Trophoblast cell (in vitro differentiated cells and primary cell): Measurements from ENCODE around the gene CCDC38.

Source experiments
- DNase-seq, 2 donors: peaks; one replicate each; pipeline ENCODE4 v3.0.0-alpha.2; 2016
- H2AFZ ChIP-seq: 2 replicates; pipeline ENCODE4 v1.6.1; 2013; ENCODE audit warnings: low read length, moderate library complexity, mild to moderate bottlenecking; ENCODE audit not compliant: insufficient read depth, poor library complexity
- H2AK5ac ChIP-seq: 2 replicates; pipeline ENCODE4 v1.6.1; 2013; ENCODE audit warnings: mild to moderate bottlenecking, low read length
- H2BK120ac ChIP-seq: 2 replicates; pipeline ENCODE4 v1.6.1; 2013; ENCODE audit warnings: low read length, mild to moderate bottlenecking, moderate library complexity; ENCODE audit not compliant: insufficient read depth, poor library complexity
- H2BK12ac ChIP-seq: 2 replicates; pipeline ENCODE4 v1.6.1; 2013; ENCODE audit warnings: mild to moderate bottlenecking, low read length, moderate library complexity
- H2BK5ac ChIP-seq: 2 replicates; pipeline ENCODE4 v1.6.1; 2013; ENCODE audit warnings: low read length, low read depth, moderate library complexity, mild to moderate bottlenecking; ENCODE audit not compliant: poor library complexity
- H3K14ac ChIP-seq: 2 replicates; pipeline ENCODE4 v1.6.1; 2013; ENCODE audit warnings: mild to moderate bottlenecking, low read length
- H3K18ac ChIP-seq: 2 replicates; pipeline ENCODE4 v1.6.1; 2013; ENCODE audit warnings: mild to moderate bottlenecking, low read length
- H3K23ac ChIP-seq: 2 replicates; pipeline ENCODE4 v1.6.1; 2013; ENCODE audit warnings: low read length
- H3K27ac ChIP-seq: 2 replicates; pipeline ENCODE4 v1.5.1; 2013; ENCODE audit warnings: low read depth, mild to moderate bottlenecking, inconsistent platforms, low read length, moderate library complexity
- H3K27me3 ChIP-seq: 2 replicates; pipeline ENCODE4 v1.6.1; 2013; ENCODE audit warnings: inconsistent platforms, mild to moderate bottlenecking, low read length, moderate library complexity; ENCODE audit not compliant: insufficient read depth
- H3K36me3 ChIP-seq, 2 experiments: 1 replicate in 1 of 2; 2 replicates in 1 of 2; pipeline ENCODE4 v1.6.1; 2013; ENCODE audit warnings: low read length in 2 of 2, mild to moderate bottlenecking in 2 of 2, moderate library complexity in 1 of 2; ENCODE audit not compliant: insufficient read depth in 2 of 2, control insufficient read depth in 1 of 2
- H3K4ac ChIP-seq: 2 replicates; pipeline ENCODE4 v1.6.1; 2013; ENCODE audit warnings: low read depth, mild to moderate bottlenecking, low read length, moderate library complexity
- H3K4me1 ChIP-seq, 2 experiments: 1 replicate in 1 of 2; 2 replicates in 1 of 2; pipeline ENCODE4 v1.6.1; 2013; ENCODE audit warnings: low read length in 2 of 2, mild to moderate bottlenecking in 2 of 2, moderate library complexity in 1 of 2; ENCODE audit not compliant: insufficient read depth in 2 of 2, control insufficient read depth in 1 of 2
- H3K4me2 ChIP-seq: 2 replicates; pipeline ENCODE4 v1.6.1; 2013; ENCODE audit warnings: inconsistent platforms, mild to moderate bottlenecking, low read length, moderate library complexity
- H3K4me3 ChIP-seq: 2 replicates; pipeline ENCODE4 v1.5.1; 2013; ENCODE audit warnings: mild to moderate bottlenecking, low read depth, low read length, inconsistent platforms
- H3K79me1 ChIP-seq: one replicate; pipeline ENCODE4 v1.6.1; 2013; ENCODE audit warnings: low read length
- H3K79me2 ChIP-seq: 2 replicates; pipeline ENCODE4 v1.6.1; 2013; ENCODE audit warnings: low read length, mild to moderate bottlenecking; ENCODE audit not compliant: control insufficient read depth, insufficient read depth, poor library complexity
- H3K9ac ChIP-seq: 2 replicates; pipeline ENCODE4 v1.6.1; 2013; ENCODE audit warnings: mild to moderate bottlenecking, low read length
- H3K9me3 ChIP-seq: 2 replicates; pipeline ENCODE4 v1.6.1; 2013; ENCODE audit warnings: low read depth, mild to moderate bottlenecking, control low read depth, inconsistent platforms, low read length; ENCODE audit not compliant: insufficient read depth
- H4K12ac ChIP-seq: 2 replicates; pipeline ENCODE4 v1.6.1; 2013; ENCODE audit warnings: low read depth, mild to moderate bottlenecking, low read length, moderate library complexity
- H4K8ac ChIP-seq: 2 replicates; pipeline ENCODE4 v1.6.1; 2013; ENCODE audit warnings: low read depth, mild to moderate bottlenecking, low read length, moderate library complexity
- H4K91ac ChIP-seq: one replicate; pipeline ENCODE4 v1.6.1; 2013; ENCODE audit warnings: low read depth, mild to moderate bottlenecking, low read length, moderate library complexity
- WGBS: extraction: QIAGEN DNeasy Blood & Tissue Kit; methylation state at CpG from one replicate; pipeline ENCODE4 v1.1.7; 2013; ENCODE audit warnings: missing lambda C conversion rate; ENCODE audit not compliant: insufficient read length, insufficient coverage; ENCODE audit errors: extremely low coverage; 5-methylcytosine and 5-hydroxymethylcytosine counted together

CCDC38 gene

GRCh38 chr12:95887311-95887710, 55.1 kb downstream of the CCDC38 start:
- H2BK12ac ChIP-seq, result no peak overlapping the region
- no peak overlapping the region for H3K4ac ChIP-seq
- no peak overlapping the region for H3K9ac ChIP-seq
- no peak overlapping the region for H2BK5ac ChIP-seq
- H3K23ac ChIP-seq, result no peak overlapping the region
- no peaks in the 10 kb centered on the region for H3K36me3 ChIP-seq
- no peak overlapping the region for H3K14ac ChIP-seq
- no peak overlapping the region for H3K4me3 ChIP-seq
- H3K4me1 ChIP-seq, result no peaks in the 10 kb centered on the region
- H3K18ac ChIP-seq, result no peak overlapping the region
- no CpG with 5 or more reads among the region's 5 CpGs for WGBS
- no peak overlapping the region for H2BK120ac ChIP-seq
- no peak overlapping the region for H2AK5ac ChIP-seq
- no peak overlapping the region for H3K27ac ChIP-seq
- H3K4me2 ChIP-seq, result no peak overlapping the region
- no peak overlapping the region for H4K12ac ChIP-seq
- no peaks in the 10 kb centered on the region for H3K9me3 ChIP-seq
- H3K79me2 ChIP-seq, result no peaks in the 10 kb centered on the region
- H4K91ac ChIP-seq, result no peak overlapping the region
- no peaks in the 10 kb centered on the region for H3K27me3 ChIP-seq
- H4K8ac ChIP-seq, result no peak overlapping the region
- no peaks in the 10 kb centered on the region for H3K79me1 ChIP-seq
- no peak overlapping the region for H2AFZ ChIP-seq
- no peak for DNase-seq

GRCh38 chr12:95884998-95885397, 57.4 kb downstream of the CCDC38 start:
- Histone ChIP-seq H2AK5ac (no peak overlapping the region), H3K36me3 (no peaks in the 10 kb centered on the region), H4K8ac (no peak overlapping the region), H3K27ac (no peak overlapping the region), H3K4me2 (no peak overlapping the region), H2AFZ (no peak overlapping the region), H3K27me3 (no peaks in the 10 kb centered on the region), H3K79me2 (no peaks in the 10 kb centered on the region), H3K9ac (no peak overlapping the region), H3K14ac (no peak overlapping the region), H4K91ac (no peak overlapping the region), H4K12ac (no peak overlapping the region), H3K4ac (no peak overlapping the region), H2BK5ac (no peak overlapping the region), H3K23ac (no peak overlapping the region), H3K18ac (no peak overlapping the region), H3K4me1 (no peaks in the 10 kb centered on the region), H2BK120ac (no peak overlapping the region), H3K9me3 (no peaks in the 10 kb centered on the region), H3K4me3 (no peak overlapping the region), H2BK12ac (no peak overlapping the region), H3K79me1 (no peaks in the 10 kb centered on the region)
- no CpG with 5 or more reads among the region's 3 CpGs for WGBS
- peak; percentile 75 to 84 for DNase-seq

DNA sequence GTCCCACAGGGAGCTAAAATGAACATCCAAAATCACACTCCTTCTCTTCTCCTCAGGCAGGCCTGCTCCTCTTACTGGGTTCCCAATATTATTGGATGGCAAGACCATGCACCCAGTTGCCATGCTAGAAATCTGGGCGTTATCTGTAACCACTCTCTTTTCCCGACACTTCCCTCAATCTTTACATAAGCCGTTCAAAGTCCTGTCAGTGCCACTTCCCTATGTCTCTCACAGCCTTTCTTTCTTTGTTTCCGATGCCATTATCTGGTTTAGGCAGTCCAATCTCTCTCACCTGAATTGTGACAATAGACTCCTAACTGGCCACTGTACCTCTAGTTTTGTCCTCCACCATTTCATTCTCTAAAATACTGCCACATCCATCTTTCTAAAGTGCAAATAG, 59.5 kb downstream of the CCDC38 start:
- no CpG with 5 or more reads among the region's 4 CpGs for WGBS
- Histone ChIP-seq H3K79me1 (no peaks in the 10 kb centered on the region), H2BK12ac (no peak overlapping the region), H3K27ac (no peak overlapping the region), H3K4ac (no peak overlapping the region), H2AFZ (no peak overlapping the region), H3K14ac (no peak overlapping the region), H3K9me3 (no peaks in the 10 kb centered on the region), H3K18ac (no peak overlapping the region), H3K23ac (no peak overlapping the region), H3K9ac (no peak overlapping the region), H3K27me3 (no peaks in the 10 kb centered on the region), H3K4me1 (no peaks in the 10 kb centered on the region), H3K36me3 (no peaks in the 10 kb centered on the region), H3K4me2 (no peak overlapping the region), H4K91ac (no peak overlapping the region), H4K8ac (no peak overlapping the region), H2AK5ac (no peak overlapping the region), H2BK5ac (no peak overlapping the region), H3K4me3 (no peak overlapping the region), H2BK120ac (no peak overlapping the region), H3K79me2 (no peaks in the 10 kb centered on the region), H4K12ac (no peak overlapping the region)
- DNase-seq, result no peak

DNA sequence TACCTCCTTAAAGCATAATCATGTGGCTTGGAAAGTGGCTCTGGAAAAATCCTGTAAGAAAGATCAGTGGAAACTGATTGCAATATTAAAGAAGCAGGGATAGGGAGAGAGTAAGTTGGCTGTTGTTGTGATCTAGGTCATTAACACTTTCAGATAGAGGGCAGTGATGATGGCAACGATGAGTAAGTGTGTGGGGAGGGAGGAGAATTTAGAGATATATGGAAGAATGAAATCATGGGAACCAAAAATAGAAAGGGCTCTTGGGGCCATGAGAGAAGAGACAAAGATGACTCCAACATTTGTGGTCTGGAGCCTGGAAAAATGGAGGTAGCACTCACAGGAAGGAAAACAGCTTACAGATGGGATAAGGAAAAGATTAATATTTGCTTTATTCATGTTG, 60.3 kb downstream of the CCDC38 start:
- WGBS, result 100% methylated on average over 1 of the region's 1 CpG
- Histone ChIP-seq H4K8ac (no peak overlapping the region), H2BK5ac (no peak overlapping the region), H3K4me2 (no peak overlapping the region), H3K79me2 (no peaks in the 10 kb centered on the region), H3K27ac (no peak overlapping the region), H4K91ac (no peak overlapping the region), H3K9me3 (no peaks in the 10 kb centered on the region), H2BK12ac (no peak overlapping the region), H3K18ac (no peak overlapping the region), H2BK120ac (no peak overlapping the region), H3K4me3 (no peak overlapping the region), H3K27me3 (no peaks in the 10 kb centered on the region), H3K14ac (no peak overlapping the region), H3K4me1 (no peaks in the 10 kb centered on the region), H3K79me1 (no peaks in the 10 kb centered on the region), H3K23ac (no peak overlapping the region), H4K12ac (no peak overlapping the region), H3K4ac (no peak overlapping the region), H3K9ac (no peak overlapping the region), H3K36me3 (no peaks in the 10 kb centered on the region), H2AFZ (no peak overlapping the region), H2AK5ac (no peak overlapping the region)
- no peak for DNase-seq
